Adrenal gland (tissue), 5 donors: ENCODE data around the gene MCU.

ENCODE experiments used
- POLR2A ChIP-seq, 2 donors: fragments of 450-650 bp; IDR thresholded peaks; one replicate each; pipeline ENCODE4 v1.6.1; 2017; ENCODE audit warnings: antibody characterized with exemption in 2 of 2, mild to moderate bottlenecking in 2 of 2, moderate library complexity in 1 of 2
- TF ChIP-seq, protein P1 (sequence below), 6 experiments: fragments of 450-650 bp in 4 of 6; fragments of 200-600 bp in 2 of 6; sonication (generic) in 1 of 6; IDR thresholded peaks; 1 replicate in 5 of 6; 2 replicates in 1 of 6; pipeline versions ENCODE4 v1.5.1 to v1.8.0; 2016 to 2021; ENCODE audit warnings: antibody characterized with exemption in 6 of 6, mild to moderate bottlenecking in 2 of 6, moderate library complexity in 1 of 6
- donor health status: DM: no; HTN: no; CAD: no.

GRCh38 chr10:72757732-72758131 lies 65.8 kb downstream of the MCU start:
- TF ChIP-seq, protein P1, sequence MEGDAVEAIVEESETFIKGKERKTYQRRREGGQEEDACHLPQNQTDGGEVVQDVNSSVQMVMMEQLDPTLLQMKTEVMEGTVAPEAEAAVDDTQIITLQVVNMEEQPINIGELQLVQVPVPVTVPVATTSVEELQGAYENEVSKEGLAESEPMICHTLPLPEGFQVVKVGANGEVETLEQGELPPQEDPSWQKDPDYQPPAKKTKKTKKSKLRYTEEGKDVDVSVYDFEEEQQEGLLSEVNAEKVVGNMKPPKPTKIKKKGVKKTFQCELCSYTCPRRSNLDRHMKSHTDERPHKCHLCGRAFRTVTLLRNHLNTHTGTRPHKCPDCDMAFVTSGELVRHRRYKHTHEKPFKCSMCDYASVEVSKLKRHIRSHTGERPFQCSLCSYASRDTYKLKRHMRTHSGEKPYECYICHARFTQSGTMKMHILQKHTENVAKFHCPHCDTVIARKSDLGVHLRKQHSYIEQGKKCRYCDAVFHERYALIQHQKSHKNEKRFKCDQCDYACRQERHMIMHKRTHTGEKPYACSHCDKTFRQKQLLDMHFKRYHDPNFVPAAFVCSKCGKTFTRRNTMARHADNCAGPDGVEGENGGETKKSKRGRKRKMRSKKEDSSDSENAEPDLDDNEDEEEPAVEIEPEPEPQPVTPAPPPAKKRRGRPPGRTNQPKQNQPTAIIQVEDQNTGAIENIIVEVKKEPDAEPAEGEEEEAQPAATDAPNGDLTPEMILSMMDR (IDR thresholded peaks at IDR 0.05) = no peak
- TF ChIP-seq POLR2A (IDR thresholded peaks at IDR 0.05) = no peak
